ENCODE results near the gene SLC25A53. TPM values are rescaled to one million over a fixed set of nuclear protein-coding genes. Genes with fewer than 3 reads are reported as not detected.

SLC25A53 gene
- total and polyA plus RNA-seq, 2 donors (not counting 1 experiment from before 2014, with no cell fraction given): 10.3 to 20.7 TPM

DNA sequence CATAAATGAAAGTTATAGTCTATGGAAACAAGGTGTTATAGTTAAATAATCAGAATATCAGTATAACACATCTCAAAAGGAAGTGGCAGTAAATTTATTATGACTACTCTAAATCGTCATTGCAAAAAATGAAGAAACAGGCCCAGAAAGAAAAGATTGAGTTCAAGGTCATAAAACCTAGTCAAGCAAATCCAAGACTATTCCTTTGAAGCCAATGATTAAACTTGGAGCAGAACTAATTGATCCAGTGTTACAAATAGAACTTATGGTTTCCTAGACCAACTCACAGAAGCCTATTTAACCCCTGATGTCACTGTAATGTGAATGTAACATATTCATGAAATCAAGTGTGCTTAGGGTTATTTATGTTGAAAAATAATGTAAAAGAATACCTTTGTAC lies 11.3 kb upstream of the SLC25A53 start:
- Mint-ChIP-seq H3K4me3 (peak overlapping the region; percentile 88), H3K4me1 (peaks cover 38% of the 10 kb centered on the region), H3K27me3 (no peaks in the 10 kb centered on the region), H3K9me3 (ENCODE audit: insufficient read depth) (no peaks in the 10 kb centered on the region), H3K27ac (no peak overlapping the region)
- H4K20me1 ChIP-seq (ENCODE audit: control insufficient read depth, insufficient read depth, low read length, poor library complexity, severe bottlenecking): no peaks in the 10 kb centered on the region
- peak overlapping the region; percentile 75 for H3K4me2 ChIP-seq (replicated peaks; ENCODE audit: low read depth, low read length, poor library complexity, severe bottlenecking)
- no peaks in the 10 kb centered on the region for H3K36me3 ChIP-seq (replicated peaks in 1 of 2; ENCODE audit: control extremely low read depth in 1 of 2, control insufficient read depth in 1 of 2, extremely low read depth in 1 of 2, insufficient read depth in 2 of 2, low read length in 1 of 2)
- peak overlapping the region in 1 of 2 donors; percentile 77 for H3K27ac ChIP-seq (ENCODE audit: low read length in 2 of 2)
- H3K27me3 ChIP-seq (replicated peaks in 1 of 4; ENCODE audit: control extremely low read depth in 1 of 4, control insufficient read depth in 3 of 4, insufficient read depth in 4 of 4, low read length in 3 of 4): no peaks in the 10 kb centered on the region
- H3K79me2 ChIP-seq (ENCODE audit: control insufficient read depth, insufficient read depth, low read length): peaks cover 31% of the 10 kb centered on the region
- peaks cover 14 to 18% of the 10 kb centered on the region in 2 donors for H3K4me1 ChIP-seq (ENCODE audit: control insufficient read depth in 2 of 2, insufficient read depth in 2 of 2, low read length in 2 of 2)
- WGBS (ENCODE audit: insufficient coverage): no CpG with 5 or more reads among the region's 1 CpG
- H2AFZ ChIP-seq (ENCODE audit: insufficient read depth, low read depth, low read length, poor library complexity, severe bottlenecking): no peak overlapping the region
- intact Hi-C loops (cut with micrococcal nuclease): no loop called here
- peak overlapping the region; percentile 75 for H3K9ac ChIP-seq (ENCODE audit: low read length)
- POLR2A ChIA-PET: no interaction called here
- no peak for DNase-seq
- no peak for ATAC-seq (ENCODE audit: low read depth)
- no peaks in the 10 kb centered on the region for H3K9me3 ChIP-seq (ENCODE audit: control extremely low read depth in 1 of 3, control insufficient read depth in 2 of 3, insufficient read depth in 1 of 3, low read length in 2 of 3)
- TF ChIP-seq, protein P1, sequence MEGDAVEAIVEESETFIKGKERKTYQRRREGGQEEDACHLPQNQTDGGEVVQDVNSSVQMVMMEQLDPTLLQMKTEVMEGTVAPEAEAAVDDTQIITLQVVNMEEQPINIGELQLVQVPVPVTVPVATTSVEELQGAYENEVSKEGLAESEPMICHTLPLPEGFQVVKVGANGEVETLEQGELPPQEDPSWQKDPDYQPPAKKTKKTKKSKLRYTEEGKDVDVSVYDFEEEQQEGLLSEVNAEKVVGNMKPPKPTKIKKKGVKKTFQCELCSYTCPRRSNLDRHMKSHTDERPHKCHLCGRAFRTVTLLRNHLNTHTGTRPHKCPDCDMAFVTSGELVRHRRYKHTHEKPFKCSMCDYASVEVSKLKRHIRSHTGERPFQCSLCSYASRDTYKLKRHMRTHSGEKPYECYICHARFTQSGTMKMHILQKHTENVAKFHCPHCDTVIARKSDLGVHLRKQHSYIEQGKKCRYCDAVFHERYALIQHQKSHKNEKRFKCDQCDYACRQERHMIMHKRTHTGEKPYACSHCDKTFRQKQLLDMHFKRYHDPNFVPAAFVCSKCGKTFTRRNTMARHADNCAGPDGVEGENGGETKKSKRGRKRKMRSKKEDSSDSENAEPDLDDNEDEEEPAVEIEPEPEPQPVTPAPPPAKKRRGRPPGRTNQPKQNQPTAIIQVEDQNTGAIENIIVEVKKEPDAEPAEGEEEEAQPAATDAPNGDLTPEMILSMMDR (IDR thresholded peaks at IDR 0.05): no peak
- TF ChIP-seq EZH2 (IDR thresholded peaks at IDR 0.05; ENCODE audit: borderline replicate concordance, insufficient read depth, low read depth, low read length, poor library complexity, severe bottlenecking): no peak
- no peak overlapping the region for H3K4me3 ChIP-seq (ENCODE audit: control extremely low read depth in 1 of 5, extremely low read depth in 1 of 5, insufficient read depth in 1 of 5, low read depth in 2 of 5, low read length in 4 of 5)
- CTCF ChIA-PET: interaction anchor here (0.6 to 3.0 kb wide), 2 partner anchors 11 to 179 kb away, joined by 3 to 26 read pairs; partner anchors contain the start of gene SLC25A53

DNA sequence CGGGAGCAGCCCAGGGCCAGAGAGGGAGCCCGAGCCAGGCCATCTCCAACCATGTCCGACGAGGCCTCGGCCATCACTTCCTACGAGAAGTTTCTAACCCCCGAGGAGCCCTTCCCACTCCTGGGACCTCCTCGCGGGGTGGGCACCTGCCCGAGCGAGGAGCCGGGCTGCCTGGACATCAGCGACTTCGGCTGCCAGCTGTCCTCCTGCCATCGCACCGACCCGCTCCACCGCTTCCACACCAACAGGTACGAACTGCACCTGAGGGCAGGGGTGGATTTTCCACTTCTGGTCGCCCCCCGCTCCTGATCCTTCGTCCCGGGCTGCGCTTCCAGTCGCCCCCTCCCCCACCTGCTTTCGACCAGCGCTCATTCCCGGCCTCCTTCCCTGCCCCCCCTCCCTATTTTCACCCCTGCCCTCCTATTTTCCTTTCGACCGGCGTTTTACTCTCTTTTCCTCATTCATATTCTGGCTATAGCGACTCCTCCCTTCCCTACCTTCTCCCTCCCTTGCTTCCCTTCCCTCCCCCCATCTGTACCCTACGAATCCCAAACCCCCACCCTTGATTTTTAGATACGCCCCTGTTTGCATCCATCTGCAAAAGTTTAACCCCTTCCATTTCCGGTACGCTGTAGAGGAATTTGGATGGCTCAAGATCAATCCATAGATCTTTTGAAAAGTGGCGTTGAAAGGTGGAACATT lies 10.1 kb upstream of the SLC25A53 start:
- ChIA-PET CTCF (interaction anchor here (3.0 kb wide), 1 partner anchor 10 kb away, joined by 26 read pairs; the partner anchor contains the start of gene SLC25A53), POLR2A (interaction anchor here (1.9 kb wide), 1 partner anchor 10 kb away, joined by 19 read pairs; the partner anchor contains the start of gene SLC25A53)
- H3K4me3 ChIP-seq (ENCODE audit: control extremely low read depth in 1 of 5, extremely low read depth in 1 of 5, insufficient read depth in 1 of 5, low read depth in 2 of 5, low read length in 4 of 5): peak overlapping the region; percentile 33 to 80 (median 71)
- peaks cover 31% of the 10 kb centered on the region for H3K79me2 ChIP-seq (ENCODE audit: control insufficient read depth, insufficient read depth, low read length)
- Mint-ChIP-seq H3K27me3 (no peaks in the 10 kb centered on the region), H3K4me1 (peaks cover 36% of the 10 kb centered on the region), H3K4me3 (peak overlapping the region; percentile 88), H3K9me3 (ENCODE audit: insufficient read depth) (no peaks in the 10 kb centered on the region), H3K27ac (peak overlapping the region; percentile 20)
- WGBS (ENCODE audit: insufficient coverage): 0% methylated on average over 10 of the region's 37 CpGs
- peak overlapping the region; percentile 75 for H3K4me2 ChIP-seq (replicated peaks; ENCODE audit: low read depth, low read length, poor library complexity, severe bottlenecking)
- H3K36me3 ChIP-seq (replicated peaks in 1 of 2; ENCODE audit: control extremely low read depth in 1 of 2, control insufficient read depth in 1 of 2, extremely low read depth in 1 of 2, insufficient read depth in 2 of 2, low read length in 1 of 2): no peaks in the 10 kb centered on the region
- ATAC-seq (ENCODE audit: low read depth): no peak
- H4K20me1 ChIP-seq (ENCODE audit: control insufficient read depth, insufficient read depth, low read length, poor library complexity, severe bottlenecking): no peaks in the 10 kb centered on the region
- peak overlapping the region; percentile 62 for H2AFZ ChIP-seq (ENCODE audit: insufficient read depth, low read depth, low read length, poor library complexity, severe bottlenecking)
- peaks cover 14 to 18% of the 10 kb centered on the region in 2 donors for H3K4me1 ChIP-seq (ENCODE audit: control insufficient read depth in 2 of 2, insufficient read depth in 2 of 2, low read length in 2 of 2)
- H3K9ac ChIP-seq (ENCODE audit: low read length): peak overlapping the region; percentile 75
- H3K27ac ChIP-seq (ENCODE audit: low read length in 2 of 2): peak overlapping the region; percentile 29 to 77
- no peaks in the 10 kb centered on the region for H3K9me3 ChIP-seq (ENCODE audit: control extremely low read depth in 1 of 3, control insufficient read depth in 2 of 3, insufficient read depth in 1 of 3, low read length in 2 of 3)
- DNase-seq: no peak
- no peak for TF ChIP-seq EZH2 (IDR thresholded peaks at IDR 0.05; ENCODE audit: borderline replicate concordance, insufficient read depth, low read depth, low read length, poor library complexity, severe bottlenecking)
- TF ChIP-seq, protein P1 (IDR thresholded peaks at IDR 0.05): no peak
- H3K27me3 ChIP-seq (replicated peaks in 1 of 4; ENCODE audit: control extremely low read depth in 1 of 4, control insufficient read depth in 3 of 4, insufficient read depth in 4 of 4, low read length in 3 of 4): no peaks in the 10 kb centered on the region
- intact Hi-C loops (cut with micrococcal nuclease): loop anchor here (1.0 to 2.0 kb wide), 2 partner anchors 11 to 40 kb away; no protein-coding TSS in a partner anchor
